Stomach (tissue), 19 donors: ENCODE measurements around the gene WDR35. TPM values are rescaled to one million over a fixed set of nuclear protein-coding genes. Genes with fewer than 3 reads are reported as not detected.

Source experiments
- DNase-seq, 2 donors: peaks; one replicate each; pipeline versions ENCODE4 v3.0.0 to v3.0.0-alpha.2; 2013 to 2019
- H3K27ac ChIP-seq, 5 donors: fragments of 200-600 bp in 4 of 5; sonication (generic) in 4 of 5; one replicate each; pipeline ENCODE4 v1.5.1; 2013 to 2019; ENCODE audit warnings: mild to moderate bottlenecking in 1 of 5, moderate library complexity in 1 of 5
- H3K27me3 ChIP-seq, 3 donors: fragments of 200-600 bp; sonication (generic); one replicate each; pipeline ENCODE4 v1.5.1; 2017 to 2019; ENCODE audit warnings: mixed run types in 1 of 3
- H3K36me3 ChIP-seq, 4 donors: fragments of 200-600 bp; sonication (generic); 1 replicate in 3 of 4; 2 replicates in 1 of 4; pipeline ENCODE4 v1.5.1; 2016 to 2019
- H3K4me1 ChIP-seq, 4 donors: fragments of 200-600 bp; sonication (generic); one replicate each; pipeline ENCODE4 v1.5.1; 2016 to 2019
- H3K4me3 ChIP-seq, 4 donors: fragments of 200-600 bp; sonication (generic) in 3 of 4; one replicate each; pipeline ENCODE4 v1.5.1; 2016 to 2019; ENCODE audit warnings: mild to moderate bottlenecking in 1 of 4
- H3K9me3 ChIP-seq, 4 donors: fragments of 200-600 bp; sonication (generic); one replicate each; pipeline ENCODE4 v1.5.1; 2016 to 2019
- EP300 ChIP-seq: sonication (generic); formaldehyde crosslinking; IDR thresholded peaks from one replicate; pipeline ENCODE4 v1.6.1; 2017; ENCODE audit warnings: antibody characterized with exemption
- POLR2A ChIP-seq, 4 donors: fragments of 450-650 bp; IDR thresholded peaks; one replicate each; pipeline ENCODE4 v1.6.1; 2016; ENCODE audit warnings: antibody characterized with exemption in 4 of 4, control low read depth in 2 of 4, mild to moderate bottlenecking in 1 of 4, moderate library complexity in 1 of 4
- POLR2AphosphoS5 ChIP-seq, 3 donors: sonication (generic); formaldehyde crosslinking; IDR thresholded peaks; one replicate each; pipeline ENCODE4 v1.6.1; 2016; ENCODE audit warnings: antibody characterized with exemption in 3 of 3
- WGBS, 5 donors: extraction: QIAGEN DNeasy Blood & Tissue Kit in 3 of 5; methylation state at CpG; one replicate each; pipeline versions ENCODE4 v1.1.5 to v1.1.7; 2013 to 2018; 5-methylcytosine and 5-hydroxymethylcytosine counted together
- intact Hi-C: fragments of 100-400 bp; cut with DNase I; formaldehyde crosslinking; loops from one replicate; pipeline ENCODE4 v1.15.1; 2023; ENCODE audit warnings: low total_unique reads
- long read RNA-seq, 10 donors: transcript quantifications; one replicate each; lab custom pipeline, GENCODE V29; 2026
- polyA plus RNA-seq, 3 donors: library from polyadenylated mRNA; stranded (reverse); fragments of 200-250 nt; gene quantifications; one replicate each; pipeline ENCODE4 v1.2.3, GENCODE V29; 2013
- total RNA-seq, 5 donors: library from RNA; depleted of rRNA; stranded (reverse); fragments of >200 nt; gene quantifications; one replicate each; pipeline versions ENCODE4 v1.1.0 to v1.2.3, GENCODE V29; 2014 to 2016
- TF ChIP-seq, protein P1 (sequence below), 7 experiments: fragments of 450-650 bp in 4 of 7; fragments of 200-600 bp in 3 of 7; sonication (generic) in 3 of 7; IDR thresholded peaks; one replicate each; pipeline ENCODE4 v1.5.1; 2016 to 2019; ENCODE audit warnings: antibody characterized with exemption in 7 of 7, control low read depth in 2 of 7, mild to moderate bottlenecking in 1 of 7
- donor health status: healthy with polysubstance abuse.
- donor health status: Bipolar disorder and iron deficiency.
- donor health status: healthy.

Gene WDR35
- total RNA-seq (10 to 100 TPM in 2 of 5 donors, 1 to 10 TPM in 2, under 1 TPM in 1; under 0.01 to 28.3 (median 8.9) TPM), polyA plus RNA-seq (1 to 10 TPM; 1.7 to 2.3 (median 2.1) TPM)
- long read RNA-seq, donor 1: 0 reads
- long read RNA-seq, donor 2: 0 reads
- long read RNA-seq, donor 3: 0 reads
- long read RNA-seq, donor 4: 0 reads
- long read RNA-seq, donor 5: 0 reads
- long read RNA-seq, donor 6: 0 reads
- long read RNA-seq, donor 7: 0 reads
- long read RNA-seq, donor 8: 0 reads
- long read RNA-seq, donor 9: 0 reads
- long read RNA-seq, donor 10: 0 reads

DNA sequence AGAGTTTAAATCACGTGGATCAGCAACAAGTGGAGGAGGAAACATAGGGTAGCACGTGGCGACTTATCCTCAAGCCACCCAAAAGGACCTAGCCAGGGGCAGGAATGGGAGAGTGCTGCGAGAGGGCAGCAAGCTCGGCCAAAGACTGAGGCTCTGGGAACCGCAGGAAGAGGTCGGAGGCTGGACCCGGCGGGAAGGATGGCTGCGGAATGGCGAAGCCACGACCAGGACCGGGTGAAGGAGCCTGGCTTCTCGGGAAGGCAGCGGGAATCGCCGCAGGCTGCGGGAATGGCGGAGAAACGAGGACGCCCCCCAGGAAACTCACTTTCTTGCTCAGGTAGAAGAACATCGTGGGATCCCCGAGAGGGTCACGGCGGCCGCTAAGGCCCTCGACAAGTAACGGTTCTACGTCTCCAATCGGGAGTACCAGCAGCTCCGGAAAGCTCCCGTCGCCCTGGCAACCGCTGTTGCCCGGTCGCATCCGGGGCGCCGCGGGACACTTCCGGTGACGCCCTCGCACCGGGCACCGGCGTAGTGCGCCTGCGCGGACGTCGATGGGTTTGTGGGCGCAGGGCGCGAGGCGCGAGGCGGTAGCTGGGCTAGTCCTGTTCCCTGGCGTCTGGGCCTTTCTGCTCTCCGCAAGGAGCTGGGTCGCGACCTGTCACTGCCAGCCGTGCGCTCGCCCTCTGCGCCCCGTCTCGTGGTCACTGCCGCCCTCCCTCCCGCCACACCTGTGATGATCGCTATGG lies at the start of gene WDR35:
TSS of gene WDR35 (minus strand) at position 439 of the 749 bp plus-strand sequence. CDS start at position 349, 90 bp downstream.
- peaks cover 5 to 29% (median 20%) of the 10 kb centered on the region in 4 donors for H3K4me1 ChIP-seq

DNA sequence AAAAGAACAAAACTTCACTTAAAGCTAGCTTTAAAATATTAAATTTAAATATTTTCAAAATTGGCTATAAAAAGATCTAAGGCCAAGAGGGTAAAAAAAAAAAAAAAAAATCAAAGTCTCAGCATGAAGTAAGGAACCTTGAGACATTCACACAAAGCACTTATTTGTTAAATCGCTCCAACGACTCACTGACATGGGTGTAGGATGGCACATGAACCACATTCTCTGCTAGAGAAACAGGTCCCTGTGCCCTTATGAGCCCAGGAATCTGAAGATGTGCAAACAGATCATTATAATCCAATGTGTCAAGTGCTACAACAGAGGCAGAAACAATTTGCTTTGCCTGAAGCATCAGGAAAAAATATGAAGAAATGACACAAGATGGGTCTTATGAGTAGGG lies 47.8 kb upstream of the WDR35 start:
- peaks cover 6 to 41% (median 32%) of the 10 kb centered on the region in 4 donors for H3K4me1 ChIP-seq
- intact Hi-C loops: no loop called here
- 76 to 90% (median 80%) methylated on average over 2 of the region's 2 CpGs for WGBS, 5 donors

More for the DNA sequence above, at the start of gene WDR35:
- Histone ChIP-seq H3K36me3 (peaks cover 0 to 4% (median 1%) of the 10 kb centered on the region in 4 donors), H3K9me3 (no peaks in the 10 kb centered on the region), H3K27me3 (peaks cover 0 to 3% (median 0%) of the 10 kb centered on the region in 3 donors), H3K27ac (peak within 1 kb of the TSS; percentile 64 to 85 (median 69)), H3K4me3 (peak within 1 kb of the TSS; percentile 69 to 99 (median 84))
- intact Hi-C loops: no loop called here
- 0 to 2% (median 1%) methylated on average over 27 to 70 of the region's 70 CpGs for WGBS, 5 donors
- TF ChIP-seq EP300 (no peak), POLR2AphosphoS5 (IDR thresholded peaks at IDR 0.05) (peak; percentile 67 to 95 (median 85)), POLR2A (IDR thresholded peaks at IDR 0.05) (no peak)
- TF ChIP-seq, protein P1, sequence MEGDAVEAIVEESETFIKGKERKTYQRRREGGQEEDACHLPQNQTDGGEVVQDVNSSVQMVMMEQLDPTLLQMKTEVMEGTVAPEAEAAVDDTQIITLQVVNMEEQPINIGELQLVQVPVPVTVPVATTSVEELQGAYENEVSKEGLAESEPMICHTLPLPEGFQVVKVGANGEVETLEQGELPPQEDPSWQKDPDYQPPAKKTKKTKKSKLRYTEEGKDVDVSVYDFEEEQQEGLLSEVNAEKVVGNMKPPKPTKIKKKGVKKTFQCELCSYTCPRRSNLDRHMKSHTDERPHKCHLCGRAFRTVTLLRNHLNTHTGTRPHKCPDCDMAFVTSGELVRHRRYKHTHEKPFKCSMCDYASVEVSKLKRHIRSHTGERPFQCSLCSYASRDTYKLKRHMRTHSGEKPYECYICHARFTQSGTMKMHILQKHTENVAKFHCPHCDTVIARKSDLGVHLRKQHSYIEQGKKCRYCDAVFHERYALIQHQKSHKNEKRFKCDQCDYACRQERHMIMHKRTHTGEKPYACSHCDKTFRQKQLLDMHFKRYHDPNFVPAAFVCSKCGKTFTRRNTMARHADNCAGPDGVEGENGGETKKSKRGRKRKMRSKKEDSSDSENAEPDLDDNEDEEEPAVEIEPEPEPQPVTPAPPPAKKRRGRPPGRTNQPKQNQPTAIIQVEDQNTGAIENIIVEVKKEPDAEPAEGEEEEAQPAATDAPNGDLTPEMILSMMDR (IDR thresholded peaks at IDR 0.05): peak in 1 of 7 experiments; percentile 8
- peak; percentile 95 to 97 for DNase-seq

GRCh38 chr2:20035955-20036666 lies 46.2 kb upstream of the WDR35 start:
- no peak overlapping the region for H3K4me3 ChIP-seq
- peak overlapping the region in 2 of 5 donors; percentile 16 to 17 for H3K27ac ChIP-seq
- no peak for DNase-seq
- intact Hi-C loops: no loop called here
- peaks cover 0 to 26% (median 19%) of the 10 kb centered on the region in 4 donors for H3K4me1 ChIP-seq
- peak in 1 of 3 donors; percentile 20 for TF ChIP-seq POLR2AphosphoS5 (IDR thresholded peaks at IDR 0.05)
- no peak for TF ChIP-seq EP300
- TF ChIP-seq, protein P1 (IDR thresholded peaks at IDR 0.05): no peak
- WGBS, 5 donors: 63 to 90% (median 77%) methylated on average over 4 of the region's 4 CpGs
- peaks cover 69 to 97% (median 97%) of the 10 kb centered on the region in 4 donors for H3K36me3 ChIP-seq
- H3K9me3 ChIP-seq: no peaks in the 10 kb centered on the region
- no peaks in the 10 kb centered on the region for H3K27me3 ChIP-seq

More for the DNA sequence above, 47.8 kb upstream of the WDR35 start:
- no peak overlapping the region for H3K27ac ChIP-seq
- no peaks in the 10 kb centered on the region for H3K9me3 ChIP-seq
- TF ChIP-seq, protein P1 (IDR thresholded peaks at IDR 0.05): no peak
- TF ChIP-seq EP300: no peak
- TF ChIP-seq POLR2A (IDR thresholded peaks at IDR 0.05): no peak
- no peak for TF ChIP-seq POLR2AphosphoS5 (IDR thresholded peaks at IDR 0.05)
- no peaks in the 10 kb centered on the region for H3K27me3 ChIP-seq
- no peak for DNase-seq
- peaks cover 60 to 82% (median 82%) of the 10 kb centered on the region in 4 donors for H3K36me3 ChIP-seq
- no peak overlapping the region for H3K4me3 ChIP-seq

- 43 to 59% (median 49%) methylated on average over 2 of the region's 2 CpGs for WGBS, 5 donors
- peaks cover 0 to 2% (median 0%) of the 10 kb centered on the region in 4 donors for H3K9me3 ChIP-seq
- peaks cover 0 to 19% (median 11%) of the 10 kb centered on the region in 4 donors for H3K4me1 ChIP-seq
- TF ChIP-seq EP300: no peak
- TF ChIP-seq POLR2AphosphoS5 (IDR thresholded peaks at IDR 0.05): no peak
- no peak for TF ChIP-seq POLR2A (IDR thresholded peaks at IDR 0.05)
- TF ChIP-seq, protein P1 (IDR thresholded peaks at IDR 0.05): no peak
- no peaks in the 10 kb centered on the region for H3K27me3 ChIP-seq
- H3K36me3 ChIP-seq: peaks cover 71 to 100% (median 100%) of the 10 kb centered on the region in 4 donors
- H3K27ac ChIP-seq: no peak overlapping the region
- intact Hi-C loops: no loop called here
- H3K4me3 ChIP-seq: no peak overlapping the region
- DNase-seq: no peak
Observed at GRCh38 chr2:20034821-20035220, 44.9 kb upstream of the WDR35 start.
